ENCODE measurements around the gene LMOD1. TPM values are rescaled to one million over a fixed set of nuclear protein-coding genes. Genes with fewer than 3 reads are reported as not detected.

Gene LMOD1
- total RNA-seq, 1 donor from 2014 or later = 0.37 TPM

GRCh38 chr1:201912832-201913231 is 33.5 kb downstream of the LMOD1 start:
- Histone ChIP-seq H3K9me3 (ENCODE audit: low read depth) (no peaks in the 10 kb centered on the region), H3K27ac (no peak overlapping the region), H3K4me1 (peaks cover 10% of the 10 kb centered on the region), H3K27me3 (no peaks in the 10 kb centered on the region), H3K79me2 (ENCODE audit: low read depth) (no peaks in the 10 kb centered on the region), H3K4me3 (no peak overlapping the region), H4K20me1 (ENCODE audit: low read depth) (no peaks in the 10 kb centered on the region), H3F3A (ENCODE audit: low read depth) (peaks cover 24% of the 10 kb centered on the region), H3K9ac (no peak overlapping the region), H2AFZ (replicated peaks) (no peak overlapping the region), H3K36me3 (no peaks in the 10 kb centered on the region), H3K4me2 (no peak overlapping the region)
- peaks cover 23% of the 10 kb centered on the region for H3K4me1 Mint-ChIP-seq
- no peaks in the 10 kb centered on the region for H3K9me3 Mint-ChIP-seq
- H3K4me3 Mint-ChIP-seq = no peak overlapping the region
- peak overlapping the region; percentile 58 for H3K27ac Mint-ChIP-seq
- peaks cover 16% of the 10 kb centered on the region for H3K27me3 Mint-ChIP-seq (ENCODE audit: insufficient read depth, low read depth)
- no peaks in the 10 kb centered on the region for H3K36me3 Mint-ChIP-seq
- DNase-seq (ENCODE audit: low spot score) = no peak
- TF ChIP-seq EZH2 (IDR thresholded peaks at IDR 0.05) (no peak), CTCF (IDR thresholded peaks at IDR 0.05) (no peak), EZH2phosphoT487 (IDR thresholded peaks at IDR 0.05) (no peak)

- no peak overlapping the region for H3K4me3 Mint-ChIP-seq
- no peaks in the 10 kb centered on the region for H3K9me3 Mint-ChIP-seq
- Histone ChIP-seq H3K9ac (no peak overlapping the region), H3K36me3 (no peaks in the 10 kb centered on the region), H2AFZ (replicated peaks) (no peak overlapping the region), H3K27me3 (no peaks in the 10 kb centered on the region), H3K4me1 (peaks cover 10% of the 10 kb centered on the region), H3K27ac (no peak overlapping the region), H4K20me1 (ENCODE audit: low read depth) (no peaks in the 10 kb centered on the region), H3F3A (ENCODE audit: low read depth) (peaks cover 24% of the 10 kb centered on the region), H3K4me2 (peak overlapping the region; percentile 55), H3K4me3 (no peak overlapping the region), H3K9me3 (ENCODE audit: low read depth) (no peaks in the 10 kb centered on the region), H3K79me2 (ENCODE audit: low read depth) (no peaks in the 10 kb centered on the region)
- H3K36me3 Mint-ChIP-seq = no peaks in the 10 kb centered on the region
- peak overlapping the region; percentile 57 for H3K27ac Mint-ChIP-seq
- DNase-seq (ENCODE audit: low spot score) = peak; percentile 48
- TF ChIP-seq CTCF (IDR thresholded peaks at IDR 0.05) (no peak), EZH2 (IDR thresholded peaks at IDR 0.05) (no peak), EZH2phosphoT487 (IDR thresholded peaks at IDR 0.05) (no peak)
- H3K27me3 Mint-ChIP-seq (ENCODE audit: insufficient read depth, low read depth) = peaks cover 16% of the 10 kb centered on the region
- H3K4me1 Mint-ChIP-seq = peaks cover 20% of the 10 kb centered on the region
Observed at GRCh38 chr1:201911826-201912571, 34.3 kb downstream of the LMOD1 start.

- TF ChIP-seq EZH2phosphoT487 (IDR thresholded peaks at IDR 0.05) = no peak
- TF ChIP-seq CTCF (IDR thresholded peaks at IDR 0.05) = no peak
- no peak for TF ChIP-seq EZH2 (IDR thresholded peaks at IDR 0.05)
- H2AFZ ChIP-seq (replicated peaks) = no peak overlapping the region
- H3K36me3 Mint-ChIP-seq = no peaks in the 10 kb centered on the region
- no peak overlapping the region for H3K27ac Mint-ChIP-seq
- no peak overlapping the region for H3K4me3 Mint-ChIP-seq
- H3F3A ChIP-seq (ENCODE audit: low read depth) = peaks cover 19% of the 10 kb centered on the region
- no peak overlapping the region for H3K9ac ChIP-seq
- no peak overlapping the region for H3K27ac ChIP-seq
- peaks cover 3% of the 10 kb centered on the region for H3K27me3 Mint-ChIP-seq (ENCODE audit: insufficient read depth, low read depth)
- H3K4me3 ChIP-seq = no peak overlapping the region
- no peaks in the 10 kb centered on the region for H4K20me1 ChIP-seq (ENCODE audit: low read depth)
- no peak for DNase-seq (ENCODE audit: low spot score)
- no peaks in the 10 kb centered on the region for H3K79me2 ChIP-seq (ENCODE audit: low read depth)
- peaks cover 10% of the 10 kb centered on the region for H3K4me1 ChIP-seq
- no peaks in the 10 kb centered on the region for H3K27me3 ChIP-seq
- H3K4me2 ChIP-seq = no peak overlapping the region
- no peaks in the 10 kb centered on the region for H3K9me3 Mint-ChIP-seq
- peaks cover 19% of the 10 kb centered on the region for H3K4me1 Mint-ChIP-seq
- no peaks in the 10 kb centered on the region for H3K36me3 ChIP-seq
- no peaks in the 10 kb centered on the region for H3K9me3 ChIP-seq (ENCODE audit: low read depth)
Observed at GRCh38 chr1:201907621-201908020, 38.7 kb downstream of the LMOD1 start.
